Esophagus squamous epithelium (tissue), 5 donors: ENCODE data around the gene MARVELD1. TPM values are rescaled to one million over a fixed set of nuclear protein-coding genes. Genes with fewer than 3 reads are reported as not detected.
A peak's percentile ranks its signal among the peaks of the same experiment; 100 is the strongest.
"Not testable (repeated sequence)": the region's sequence is repeated elsewhere in the genome, so short reads cannot be mapped to it uniquely, and the experiment has no call there.

ENCODE experiments used
- DNase-seq: peaks from one replicate; lab custom pipeline; 2025; lab: John Stamatoyannopoulos, UW
- H3K27ac ChIP-seq, 4 donors: fragments of 200-600 bp; sonication (generic); one replicate each; pipeline ENCODE4 v1.5.1; 2016 to 2019; ENCODE audit warnings: mild to moderate bottlenecking in 1 of 4
- H3K27me3 ChIP-seq, 4 donors: fragments of 200-600 bp; sonication (generic); 1 replicate in 3 of 4; 2 replicates in 1 of 4; pipeline versions ENCODE4 v1.5.1 to v1.6.0; 2017 to 2021; ENCODE audit warnings: antibody characterized with exemption in 1 of 4
- H3K36me3 ChIP-seq, 3 donors: fragments of 200-600 bp; sonication (generic); one replicate each; pipeline ENCODE4 v1.5.1; 2016 to 2019
- H3K4me1 ChIP-seq, 3 donors: fragments of 200-600 bp; sonication (generic); one replicate each; pipeline ENCODE4 v1.5.1; 2017 to 2019
- H3K4me3 ChIP-seq, 4 donors: fragments of 200-600 bp; sonication (generic); 1 replicate in 3 of 4; 2 replicates in 1 of 4; pipeline ENCODE4 v1.5.1; 2016 to 2019; ENCODE audit warnings: mild to moderate bottlenecking in 2 of 4, moderate library complexity in 1 of 4
- H3K9me3 ChIP-seq, 3 donors: fragments of 200-600 bp; sonication (generic); one replicate each; pipeline ENCODE4 v1.5.1; 2016 to 2019
- POLR2A ChIP-seq, 4 donors: fragments of 450-650 bp; IDR thresholded peaks; one replicate each; pipeline ENCODE4 v1.6.1; 2017; ENCODE audit warnings: antibody characterized with exemption in 4 of 4, mild to moderate bottlenecking in 4 of 4, moderate library complexity in 3 of 4
- WGBS, 2 donors: methylation state at CpG; one replicate each; pipeline ENCODE4 v1.1.5; 2018; 5-methylcytosine and 5-hydroxymethylcytosine counted together
- intact Hi-C: fragments of 100-400 bp; cut with DNase I; formaldehyde crosslinking; loops from one replicate; pipeline ENCODE4 v1.15.0; 2022
- total RNA-seq, 4 donors: library from RNA; depleted of rRNA; stranded (reverse); fragments of >200 nt; gene quantifications; one replicate each; pipeline ENCODE4 v1.1.0, GENCODE V29; 2016
- TF ChIP-seq, protein P1 (sequence below), 6 experiments: fragments of 450-650 bp in 4 of 6; fragments of 200-600 bp in 2 of 6; sonication (generic) in 2 of 6; IDR thresholded peaks; one replicate each; pipeline ENCODE4 v1.5.1; 2016 to 2019; ENCODE audit warnings: antibody characterized with exemption in 6 of 6, mild to moderate bottlenecking in 4 of 6, moderate library complexity in 4 of 6
- donor health status: DM: yes; HTN: yes; CAD: no.

Gene MARVELD1
- total RNA-seq, 4 donors from 2014 or later, result 4.0 to 20.5 (median 12.3) TPM

DNA sequence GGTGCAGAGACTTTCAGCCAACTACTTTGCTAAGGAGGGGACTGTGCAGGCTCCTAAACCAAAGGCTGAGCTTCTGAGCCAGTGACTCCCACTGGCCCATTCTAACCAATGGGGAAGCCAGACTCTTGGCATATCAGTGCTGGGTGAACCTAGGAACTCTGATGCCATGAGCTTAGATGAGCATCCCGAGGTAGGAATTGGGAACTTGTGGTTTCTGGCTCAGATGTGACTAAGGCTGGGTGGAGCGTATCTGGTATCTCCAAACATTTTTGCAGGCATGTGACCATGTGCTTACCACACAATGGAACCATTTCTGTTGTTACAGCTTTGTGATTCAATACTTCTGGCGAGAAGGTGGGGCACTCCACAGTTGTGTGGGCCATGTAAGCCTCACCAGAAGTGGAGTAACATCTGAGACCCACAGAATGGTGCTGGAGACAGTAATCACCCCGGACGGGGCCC, 23.9 kb upstream of the MARVELD1 start:
- Histone ChIP-seq H3K36me3 (no peaks in the 10 kb centered on the region), H3K27me3 (no peaks in the 10 kb centered on the region), H3K9me3 (no peaks in the 10 kb centered on the region), H3K4me1 (peaks cover 32 to 58% (median 39%) of the 10 kb centered on the region in 3 donors), H3K4me3 (no peak overlapping the region), H3K27ac (peak overlapping the region; percentile 88 to 97 (median 94))
- DNase-seq, result no peak
- peak in 1 of 4 donors; percentile 18 for TF ChIP-seq POLR2A (IDR thresholded peaks at IDR 0.05)
- TF ChIP-seq, protein P1, sequence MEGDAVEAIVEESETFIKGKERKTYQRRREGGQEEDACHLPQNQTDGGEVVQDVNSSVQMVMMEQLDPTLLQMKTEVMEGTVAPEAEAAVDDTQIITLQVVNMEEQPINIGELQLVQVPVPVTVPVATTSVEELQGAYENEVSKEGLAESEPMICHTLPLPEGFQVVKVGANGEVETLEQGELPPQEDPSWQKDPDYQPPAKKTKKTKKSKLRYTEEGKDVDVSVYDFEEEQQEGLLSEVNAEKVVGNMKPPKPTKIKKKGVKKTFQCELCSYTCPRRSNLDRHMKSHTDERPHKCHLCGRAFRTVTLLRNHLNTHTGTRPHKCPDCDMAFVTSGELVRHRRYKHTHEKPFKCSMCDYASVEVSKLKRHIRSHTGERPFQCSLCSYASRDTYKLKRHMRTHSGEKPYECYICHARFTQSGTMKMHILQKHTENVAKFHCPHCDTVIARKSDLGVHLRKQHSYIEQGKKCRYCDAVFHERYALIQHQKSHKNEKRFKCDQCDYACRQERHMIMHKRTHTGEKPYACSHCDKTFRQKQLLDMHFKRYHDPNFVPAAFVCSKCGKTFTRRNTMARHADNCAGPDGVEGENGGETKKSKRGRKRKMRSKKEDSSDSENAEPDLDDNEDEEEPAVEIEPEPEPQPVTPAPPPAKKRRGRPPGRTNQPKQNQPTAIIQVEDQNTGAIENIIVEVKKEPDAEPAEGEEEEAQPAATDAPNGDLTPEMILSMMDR (IDR thresholded peaks at IDR 0.05), result no peak
- WGBS, 2 donors, result 47 to 62% methylated on average over 4 of the region's 5 CpGs
- intact Hi-C loops, result no loop called here

DNA sequence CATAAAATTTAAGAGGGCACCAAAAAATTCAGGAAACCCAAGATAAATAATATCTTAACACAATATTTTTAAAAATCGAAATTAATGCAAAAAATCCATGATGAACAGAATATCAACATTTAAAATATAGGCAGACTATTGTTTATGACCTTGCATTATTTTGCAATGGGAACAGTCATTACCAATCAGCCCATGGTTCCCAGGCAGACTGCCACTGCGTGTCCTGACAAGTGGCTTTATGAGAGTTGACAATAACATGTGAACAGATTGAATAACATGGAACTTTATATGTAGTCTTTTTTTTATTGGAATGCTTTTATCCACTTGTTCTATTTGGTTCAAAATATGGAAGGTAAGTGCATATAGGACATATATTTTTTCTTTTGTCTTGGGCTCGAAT, 23.4 kb upstream of the MARVELD1 start:
- H3K36me3 ChIP-seq, result no peaks in the 10 kb centered on the region
- intact Hi-C loops, result no loop called here
- H3K4me3 ChIP-seq, result no peak overlapping the region
- WGBS, 2 donors, result 37 to 51% methylated on average over 3 of the region's 3 CpGs
- H3K4me1 ChIP-seq, result peaks cover 29 to 52% (median 36%) of the 10 kb centered on the region in 3 donors
- TF ChIP-seq, protein P1 (IDR thresholded peaks at IDR 0.05), result no peak
- no peak for TF ChIP-seq POLR2A (IDR thresholded peaks at IDR 0.05)
- H3K27ac ChIP-seq, result peak overlapping the region; percentile 88 to 97 (median 94)
- DNase-seq, result no peak
- no peaks in the 10 kb centered on the region for H3K27me3 ChIP-seq
- H3K9me3 ChIP-seq, result no peaks in the 10 kb centered on the region

DNA sequence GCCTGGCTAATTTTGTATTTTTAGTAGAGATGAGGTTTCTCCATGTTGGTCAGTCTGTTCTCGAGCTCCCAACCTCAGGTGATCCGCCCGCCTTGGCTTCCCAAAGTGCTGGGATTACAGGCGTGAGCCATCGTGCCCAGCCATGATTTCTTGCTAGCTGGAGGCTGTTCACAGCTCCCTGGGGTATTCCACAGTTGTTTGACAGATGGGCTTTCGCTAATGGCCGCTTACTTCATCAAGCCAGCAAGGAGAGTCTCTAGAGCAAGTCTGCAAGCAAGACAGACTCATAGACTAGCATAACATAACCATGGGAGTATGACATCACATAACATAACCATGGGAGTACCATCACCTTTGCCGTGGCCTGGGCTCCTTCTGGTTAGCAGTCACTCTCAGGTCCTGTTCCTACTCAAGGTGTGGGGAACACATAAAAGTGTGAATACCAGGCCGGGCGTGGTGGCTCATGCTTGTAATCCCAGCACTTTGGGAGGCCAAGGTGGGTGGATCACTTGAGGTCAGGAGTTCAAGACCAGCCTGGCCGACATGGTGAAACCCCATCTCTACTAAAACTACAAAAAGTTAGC, 15.4 kb upstream of the MARVELD1 start:
- WGBS, 2 donors, result 69 to 72% methylated on average over 3 to 10 of the region's 11 CpGs
- not testable (repeated sequence) for H3K9me3 ChIP-seq, H3K4me3 ChIP-seq, H3K27ac ChIP-seq, H3K4me1 ChIP-seq, H3K36me3 ChIP-seq, DNase-seq, H3K27me3 ChIP-seq
- intact Hi-C loops, result loop anchor here (5.0 kb wide), 1 partner anchor 39 kb away; the partner anchor contains the start of gene ZFYVE27

DNA sequence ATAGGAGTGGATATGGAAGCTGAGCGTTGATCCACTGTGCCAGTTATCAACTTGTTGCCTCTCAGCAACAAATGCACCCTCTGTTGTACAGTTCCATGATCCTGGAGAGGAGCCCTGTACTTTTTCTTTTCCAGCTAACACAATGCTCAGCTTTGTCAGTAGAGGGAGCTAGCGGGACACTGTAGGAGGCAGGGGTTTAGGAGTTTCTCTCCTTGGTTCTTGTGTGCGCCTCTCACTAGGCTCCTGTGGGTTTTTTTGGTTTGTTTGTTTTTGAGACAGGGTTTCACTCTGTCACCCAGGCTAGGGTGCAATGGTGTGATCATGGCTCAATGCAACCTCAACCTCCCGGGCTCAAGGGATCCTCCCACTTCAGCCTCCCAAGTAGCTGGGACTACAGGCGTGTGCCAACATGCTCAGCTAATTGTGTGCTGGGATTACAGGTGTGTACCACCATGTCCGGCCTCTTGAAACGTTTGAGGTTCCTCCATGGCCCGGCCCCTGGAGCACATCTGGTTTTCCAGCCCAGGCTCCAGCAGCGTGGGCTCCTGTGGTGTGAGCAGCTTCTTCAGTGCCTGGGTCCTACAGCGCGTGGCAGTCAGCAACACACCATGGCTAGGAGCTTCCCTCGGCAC, 12.0 kb upstream of the MARVELD1 start:
- no peak for DNase-seq
- H3K27me3 ChIP-seq, result peaks cover 0 to 20% (median 0%) of the 10 kb centered on the region in 4 donors
- H3K4me3 ChIP-seq, result no peak overlapping the region
- WGBS, 2 donors, result 20 to 43% methylated on average over 6 to 10 of the region's 12 CpGs
- TF ChIP-seq, protein P1 (IDR thresholded peaks at IDR 0.05), result peak; percentile 43 to 82 (median 74)
- TF ChIP-seq POLR2A (IDR thresholded peaks at IDR 0.05), result no peak
- H3K27ac ChIP-seq, result no peak overlapping the region
- no peaks in the 10 kb centered on the region for H3K36me3 ChIP-seq
- intact Hi-C loops, result no loop called here
- H3K4me1 ChIP-seq, result peaks cover 0 to 9% (median 8%) of the 10 kb centered on the region in 3 donors
- no peaks in the 10 kb centered on the region for H3K9me3 ChIP-seq

DNA sequence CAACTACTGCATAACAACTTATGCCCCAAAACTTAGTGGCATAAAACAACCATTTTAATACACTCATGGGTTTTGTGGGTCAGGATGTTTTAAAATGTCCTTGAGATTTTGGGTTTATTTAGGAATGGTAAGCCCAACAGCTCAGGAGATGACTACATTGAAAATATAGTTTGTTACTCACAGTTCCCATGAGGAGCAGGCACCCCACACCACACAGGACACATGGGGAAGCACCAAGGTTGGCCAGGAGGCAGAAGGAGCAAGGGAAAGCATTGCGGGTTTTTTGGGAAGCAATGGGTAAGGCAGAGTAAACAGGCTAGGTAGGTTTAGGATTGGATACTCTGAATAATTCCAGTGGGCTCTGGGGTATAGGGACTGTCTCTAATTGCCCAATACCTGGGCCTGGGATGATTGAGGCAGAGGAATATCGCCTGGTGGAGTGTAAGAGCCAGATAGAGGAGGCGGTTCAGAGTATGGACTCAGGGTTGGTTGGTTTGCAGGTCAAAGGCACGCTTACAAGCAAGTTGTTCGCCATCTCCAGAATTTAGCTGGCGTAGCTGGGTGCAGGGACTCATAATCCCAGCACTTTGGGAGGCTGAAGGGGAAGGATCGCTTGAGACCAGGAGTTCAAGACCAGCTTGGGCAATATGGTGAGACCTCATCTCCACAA, 10.0 kb upstream of the MARVELD1 start:
- DNase-seq, result no peak
- Histone ChIP-seq H3K4me1 (peaks cover 0 to 9% (median 8%) of the 10 kb centered on the region in 3 donors), H3K36me3 (no peaks in the 10 kb centered on the region), H3K4me3 (no peak overlapping the region), H3K27ac (no peak overlapping the region), H3K27me3 (peaks cover 0 to 36% (median 0%) of the 10 kb centered on the region in 4 donors), H3K9me3 (no peaks in the 10 kb centered on the region)
- 76 to 81% methylated on average over 6 to 7 of the region's 7 CpGs for WGBS, 2 donors
- TF ChIP-seq POLR2A (IDR thresholded peaks at IDR 0.05), result no peak
- TF ChIP-seq, protein P1 (IDR thresholded peaks at IDR 0.05), result no peak
- intact Hi-C loops, result no loop called here
